Eye (tissue), 1 donor: ENCODE data around the gene LRAT.
"Not testable (repeated sequence)": the region's sequence is repeated elsewhere in the genome, so short reads cannot be mapped to it uniquely, and the experiment has no call there.

Source experiments
- DNase-seq: peaks from one replicate; pipeline ENCODE4 v3.0.0-alpha.2; 2015

Gene LRAT

GRCh38 chr4:154743683-154744340 lies at the start of gene LRAT:
LRAT (plus strand) TSS chr4:154744000; CDS start chr4:154744327, 327 bp downstream.
- DNase-seq, result peak; percentile 77

GRCh38 chr4:154707877-154708276 lies 35.9 kb upstream of the LRAT start:
- DNase-seq, result no peak

- DNase-seq, result no peak
Measured at GRCh38 chr4:154709550-154709949, 34.2 kb upstream of the LRAT start.

GRCh38 chr4:154711522-154711921 lies 32.3 kb upstream of the LRAT start:
- no peak for DNase-seq

- DNase-seq, result no peak
Measured at GRCh38 chr4:154714339-154715040, 29.3 kb upstream of the LRAT start.

GRCh38 chr4:154719087-154719486 lies 24.7 kb upstream of the LRAT start:
- DNase-seq, result no peak

- no peak for DNase-seq
Measured at GRCh38 chr4:154720123-154720522, 23.7 kb upstream of the LRAT start.

GRCh38 chr4:154720618-154721267 lies 23.1 kb upstream of the LRAT start:
- DNase-seq, result no peak

- DNase-seq, result no peak
Measured at GRCh38 chr4:154722262-154722661, 21.5 kb upstream of the LRAT start.

GRCh38 chr4:154723601-154724000 lies 20.2 kb upstream of the LRAT start:
- DNase-seq, result not testable (repeated sequence)

- DNase-seq, result peak; percentile 35
Measured at GRCh38 chr4:154727540-154727939, 16.3 kb upstream of the LRAT start.

GRCh38 chr4:154731756-154732155 lies 12.0 kb upstream of the LRAT start:
- DNase-seq, result no peak

- no peak for DNase-seq
Measured at GRCh38 chr4:154732669-154733068, 11.1 kb upstream of the LRAT start.

- DNase-seq, result no peak
Measured at GRCh38 chr4:154736770-154737169, 7.0 kb upstream of the LRAT start.

GRCh38 chr4:154738426-154738825 lies 5.4 kb upstream of the LRAT start:
- no peak for DNase-seq

- DNase-seq, result no peak
Measured at GRCh38 chr4:154739111-154739510, 4.7 kb upstream of the LRAT start.

GRCh38 chr4:154740462-154740861 lies 3.3 kb upstream of the LRAT start:
- DNase-seq, result no peak

GRCh38 chr4:154741131-154741665 lies 2.6 kb upstream of the LRAT start:
- DNase-seq, result peak; percentile 60

GRCh38 chr4:154741922-154742850 lies 1.6 kb upstream of the LRAT start:
- DNase-seq, result peak; percentile 85

- DNase-seq, result peak; percentile 51
Measured at GRCh38 chr4:154744341-154744926, 634 bp downstream of the LRAT start.

GRCh38 chr4:154757713-154758112 lies 13.9 kb downstream of the LRAT start:
- no peak for DNase-seq

- DNase-seq, result no peak
Measured at GRCh38 chr4:154760895-154761294, 17.1 kb downstream of the LRAT start.
